Mammary epithelial cell (primary cell): ENCODE measurements around the gene HDAC10.

Source experiments
- EZH2 ChIP-seq: IDR thresholded peaks from 2 replicates; pipeline ENCODE4 v1.6.1; 2012; ENCODE audit warnings: low read length, inconsistent platforms, borderline replicate concordance
- TF ChIP-seq, protein P1 (sequence below), 2 donors: IDR thresholded peaks in 1 of 2; conservative IDR thresholded peaks in 1 of 2; 2 replicates each; pipeline ENCODE4 v1.5.1; 2011 to 2012; ENCODE audit warnings: inconsistent platforms in 2 of 2, low read length in 2 of 2, mild to moderate bottlenecking in 2 of 2, control low read depth in 1 of 2, low read depth in 1 of 2; ENCODE audit not compliant: insufficient read depth in 1 of 2; ENCODE audit errors: extremely low read depth in 1 of 2

DNA sequence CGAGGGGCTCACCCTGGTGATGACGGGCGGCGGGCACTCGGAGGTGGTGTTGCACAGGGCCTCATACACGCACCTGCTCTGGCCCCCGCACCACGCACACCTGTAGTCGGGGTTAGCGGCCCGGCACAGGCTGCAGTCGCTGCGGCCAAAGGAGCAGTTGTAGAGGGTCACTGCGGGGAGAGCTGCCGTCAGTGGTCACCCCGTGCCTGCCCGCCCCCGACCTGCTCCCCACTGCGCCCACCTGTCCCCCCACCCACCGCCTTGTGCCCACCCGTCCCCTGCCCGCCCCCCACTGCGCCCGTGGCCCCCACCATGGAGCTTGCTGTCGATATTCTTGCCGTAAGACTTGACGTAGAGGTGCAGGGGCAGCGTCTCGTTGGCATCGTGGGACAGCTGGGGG is 32.8 kb upstream of the HDAC10 start:
- TF ChIP-seq, protein P1, sequence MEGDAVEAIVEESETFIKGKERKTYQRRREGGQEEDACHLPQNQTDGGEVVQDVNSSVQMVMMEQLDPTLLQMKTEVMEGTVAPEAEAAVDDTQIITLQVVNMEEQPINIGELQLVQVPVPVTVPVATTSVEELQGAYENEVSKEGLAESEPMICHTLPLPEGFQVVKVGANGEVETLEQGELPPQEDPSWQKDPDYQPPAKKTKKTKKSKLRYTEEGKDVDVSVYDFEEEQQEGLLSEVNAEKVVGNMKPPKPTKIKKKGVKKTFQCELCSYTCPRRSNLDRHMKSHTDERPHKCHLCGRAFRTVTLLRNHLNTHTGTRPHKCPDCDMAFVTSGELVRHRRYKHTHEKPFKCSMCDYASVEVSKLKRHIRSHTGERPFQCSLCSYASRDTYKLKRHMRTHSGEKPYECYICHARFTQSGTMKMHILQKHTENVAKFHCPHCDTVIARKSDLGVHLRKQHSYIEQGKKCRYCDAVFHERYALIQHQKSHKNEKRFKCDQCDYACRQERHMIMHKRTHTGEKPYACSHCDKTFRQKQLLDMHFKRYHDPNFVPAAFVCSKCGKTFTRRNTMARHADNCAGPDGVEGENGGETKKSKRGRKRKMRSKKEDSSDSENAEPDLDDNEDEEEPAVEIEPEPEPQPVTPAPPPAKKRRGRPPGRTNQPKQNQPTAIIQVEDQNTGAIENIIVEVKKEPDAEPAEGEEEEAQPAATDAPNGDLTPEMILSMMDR (conservative IDR thresholded peaks at IDR 0.05 in 1 of 2, IDR thresholded peaks at IDR 0.05 in 1 of 2; ENCODE audit: extremely low read depth in 1 of 2, insufficient read depth in 1 of 2, low read depth in 1 of 2, low read length in 2 of 2): no peak
- TF ChIP-seq EZH2: no peak
